ENCODE data around the gene IMMP2L.

DNA sequence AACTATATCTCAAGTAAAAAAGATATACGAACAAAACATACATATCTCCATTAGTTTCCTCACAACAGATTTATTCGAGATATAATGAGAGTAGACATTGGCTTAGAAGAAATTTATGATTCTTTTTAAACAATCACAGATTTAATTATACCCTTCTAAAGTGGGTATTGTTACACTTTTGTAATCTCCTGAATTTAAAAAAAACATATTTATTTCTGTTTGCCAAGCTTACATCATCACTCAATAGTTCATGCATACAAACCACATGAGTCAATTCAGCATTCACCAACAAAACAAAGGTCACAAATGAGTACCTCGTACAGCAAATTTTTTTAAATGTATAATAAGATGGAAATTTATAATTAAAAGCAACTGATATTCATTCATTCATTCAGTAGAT, 453.8 kb downstream of the IMMP2L start:
- TF ChIP-seq, protein P1, sequence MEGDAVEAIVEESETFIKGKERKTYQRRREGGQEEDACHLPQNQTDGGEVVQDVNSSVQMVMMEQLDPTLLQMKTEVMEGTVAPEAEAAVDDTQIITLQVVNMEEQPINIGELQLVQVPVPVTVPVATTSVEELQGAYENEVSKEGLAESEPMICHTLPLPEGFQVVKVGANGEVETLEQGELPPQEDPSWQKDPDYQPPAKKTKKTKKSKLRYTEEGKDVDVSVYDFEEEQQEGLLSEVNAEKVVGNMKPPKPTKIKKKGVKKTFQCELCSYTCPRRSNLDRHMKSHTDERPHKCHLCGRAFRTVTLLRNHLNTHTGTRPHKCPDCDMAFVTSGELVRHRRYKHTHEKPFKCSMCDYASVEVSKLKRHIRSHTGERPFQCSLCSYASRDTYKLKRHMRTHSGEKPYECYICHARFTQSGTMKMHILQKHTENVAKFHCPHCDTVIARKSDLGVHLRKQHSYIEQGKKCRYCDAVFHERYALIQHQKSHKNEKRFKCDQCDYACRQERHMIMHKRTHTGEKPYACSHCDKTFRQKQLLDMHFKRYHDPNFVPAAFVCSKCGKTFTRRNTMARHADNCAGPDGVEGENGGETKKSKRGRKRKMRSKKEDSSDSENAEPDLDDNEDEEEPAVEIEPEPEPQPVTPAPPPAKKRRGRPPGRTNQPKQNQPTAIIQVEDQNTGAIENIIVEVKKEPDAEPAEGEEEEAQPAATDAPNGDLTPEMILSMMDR (IDR thresholded peaks at IDR 0.05) = no peak
- no peak for TF ChIP-seq POLR2A (IDR thresholded peaks at IDR 0.05; ENCODE audit: low read depth)

Measured in esophagus muscularis mucosa (tissue), 3 donors.